Stimulated activated CD4-positive, alpha-beta T cell treated with anti-CD3 and anti-CD28 coated beads, Interleukin-12 subunit alpha, Interleukin-12 subunit beta, amount 100 ng/mL, for 48 hours (primary cell): Measurements from ENCODE around the gene NLGN1.
"Not testable (repeated sequence)": the region's sequence is repeated elsewhere in the genome, so short reads cannot be mapped to it uniquely, and the experiment has no call there.

Experiments used
- DNase-seq, 3 donors: peaks; one replicate each; pipeline ENCODE4 v3.0.0-alpha.2; 2020; ENCODE audit warnings: low read depth in 2 of 3, low spot score in 1 of 3

NLGN1 gene

GRCh38 chr3:174208161-174208560, 810.6 kb downstream of the NLGN1 start:
- DNase-seq, result no peak

GRCh38 chr3:174211896-174212295, 814.4 kb downstream of the NLGN1 start:
- DNase-seq, result not testable (repeated sequence)

- no peak for DNase-seq
Measured at GRCh38 chr3:174215456-174215855, 817.9 kb downstream of the NLGN1 start.

- DNase-seq, result no peak
Measured at GRCh38 chr3:174216019-174216418, 818.5 kb downstream of the NLGN1 start.

- DNase-seq, result no peak
Measured at GRCh38 chr3:174216946-174217718, 819.6 kb downstream of the NLGN1 start.

- DNase-seq, result no peak
Measured at GRCh38 chr3:174218016-174218415, 820.5 kb downstream of the NLGN1 start.

- no peak for DNase-seq
Measured at GRCh38 chr3:174219738-174220137, 822.2 kb downstream of the NLGN1 start.

- DNase-seq, result no peak
Measured at GRCh38 chr3:174220775-174221554, 823.4 kb downstream of the NLGN1 start.

- no peak for DNase-seq
Measured at GRCh38 chr3:174223042-174223441, 825.5 kb downstream of the NLGN1 start.

- no peak for DNase-seq
Measured at GRCh38 chr3:174223626-174224025, 826.1 kb downstream of the NLGN1 start.

- no peak for DNase-seq
Measured at GRCh38 chr3:174229916-174230315, 832.4 kb downstream of the NLGN1 start.

GRCh38 chr3:174232028-174232657, 834.6 kb downstream of the NLGN1 start:
- not testable (repeated sequence) for DNase-seq

GRCh38 chr3:174232658-174233429, 835.3 kb downstream of the NLGN1 start:
- DNase-seq, result no peak

- no peak for DNase-seq
Measured at GRCh38 chr3:174233511-174233910, 836.0 kb downstream of the NLGN1 start.

- DNase-seq, result no peak
Measured at GRCh38 chr3:174242311-174243041, 844.9 kb downstream of the NLGN1 start.

- DNase-seq, result no peak
Measured at GRCh38 chr3:174243171-174243570, 845.6 kb downstream of the NLGN1 start.

GRCh38 chr3:174247687-174248152, 850.2 kb downstream of the NLGN1 start:
- DNase-seq, result no peak

- no peak for DNase-seq
Measured at GRCh38 chr3:174251681-174252080, 854.1 kb downstream of the NLGN1 start.

- DNase-seq, result no peak
Measured at GRCh38 chr3:174253196-174253823, 855.8 kb downstream of the NLGN1 start.

- no peak for DNase-seq
Measured at GRCh38 chr3:174253940-174254339, 856.4 kb downstream of the NLGN1 start.
